ENCODE results near the gene RBM47. TPM values are rescaled to one million over a fixed set of nuclear protein-coding genes. Genes with fewer than 3 reads are reported as not detected.
"Not testable (repeated sequence)": the region's sequence is repeated elsewhere in the genome, so short reads cannot be mapped to it uniquely, and the experiment has no call there.

RBM47 gene
- total RNA-seq, 2 donors from 2014 or later, result 4.4 to 13.7 TPM

DNA sequence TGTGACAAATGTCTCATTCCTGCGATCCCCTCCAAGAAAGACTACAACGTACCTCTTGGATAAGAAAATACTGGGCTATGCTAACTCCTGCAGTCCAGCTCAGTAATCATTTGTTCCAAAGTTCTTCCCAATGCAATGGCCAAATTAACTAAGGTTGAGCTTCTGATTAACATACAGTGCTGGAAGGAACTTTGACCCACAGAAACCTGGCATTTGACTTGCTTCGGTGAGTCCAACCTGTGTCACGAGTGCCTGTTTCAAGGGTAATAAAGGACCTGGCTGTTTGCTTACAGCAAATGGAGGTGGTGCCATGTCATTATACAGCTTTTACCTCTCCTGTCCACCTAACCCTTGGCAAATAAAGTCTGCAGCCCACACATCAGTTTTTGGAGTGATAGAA lies 83.2 kb downstream of the RBM47 start:
- Histone ChIP-seq H3K9me3 (no peaks in the 10 kb centered on the region), H3K4me3 (no peak overlapping the region), H3K36me3 (no peaks in the 10 kb centered on the region), H3K27me3 (no peaks in the 10 kb centered on the region), H3K27ac (no peak overlapping the region), H3K4me1 (no peaks in the 10 kb centered on the region)
- no peak for DNase-seq (ENCODE audit: low spot score)
- TF ChIP-seq, protein P1, sequence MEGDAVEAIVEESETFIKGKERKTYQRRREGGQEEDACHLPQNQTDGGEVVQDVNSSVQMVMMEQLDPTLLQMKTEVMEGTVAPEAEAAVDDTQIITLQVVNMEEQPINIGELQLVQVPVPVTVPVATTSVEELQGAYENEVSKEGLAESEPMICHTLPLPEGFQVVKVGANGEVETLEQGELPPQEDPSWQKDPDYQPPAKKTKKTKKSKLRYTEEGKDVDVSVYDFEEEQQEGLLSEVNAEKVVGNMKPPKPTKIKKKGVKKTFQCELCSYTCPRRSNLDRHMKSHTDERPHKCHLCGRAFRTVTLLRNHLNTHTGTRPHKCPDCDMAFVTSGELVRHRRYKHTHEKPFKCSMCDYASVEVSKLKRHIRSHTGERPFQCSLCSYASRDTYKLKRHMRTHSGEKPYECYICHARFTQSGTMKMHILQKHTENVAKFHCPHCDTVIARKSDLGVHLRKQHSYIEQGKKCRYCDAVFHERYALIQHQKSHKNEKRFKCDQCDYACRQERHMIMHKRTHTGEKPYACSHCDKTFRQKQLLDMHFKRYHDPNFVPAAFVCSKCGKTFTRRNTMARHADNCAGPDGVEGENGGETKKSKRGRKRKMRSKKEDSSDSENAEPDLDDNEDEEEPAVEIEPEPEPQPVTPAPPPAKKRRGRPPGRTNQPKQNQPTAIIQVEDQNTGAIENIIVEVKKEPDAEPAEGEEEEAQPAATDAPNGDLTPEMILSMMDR (IDR thresholded peaks at IDR 0.05), result no peak

DNA sequence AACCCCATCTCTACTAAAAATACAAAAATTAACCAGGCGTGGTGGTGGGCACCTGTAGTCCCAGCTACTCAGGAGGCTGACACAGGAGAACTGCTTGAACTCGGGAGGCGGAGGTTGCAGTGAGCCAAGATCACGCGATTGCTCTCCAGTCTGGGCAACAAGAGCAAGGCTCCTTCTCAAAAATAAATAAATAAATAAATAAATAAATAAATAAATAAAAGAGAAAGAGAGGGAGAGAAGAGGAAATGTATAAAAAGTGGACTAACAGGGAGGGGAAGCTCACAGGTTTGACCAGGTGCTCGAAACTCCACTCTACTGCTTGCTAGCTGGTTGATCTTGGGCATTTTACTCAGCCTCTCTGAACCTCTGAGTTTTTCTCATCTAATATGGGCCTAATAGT lies 84.2 kb downstream of the RBM47 start:
- DNase-seq (ENCODE audit: low spot score); H3K36me3 ChIP-seq; H3K9me3 ChIP-seq; H3K27me3 ChIP-seq; H3K27ac ChIP-seq; H3K4me1 ChIP-seq; H3K4me3 ChIP-seq: not testable (repeated sequence)

DNA sequence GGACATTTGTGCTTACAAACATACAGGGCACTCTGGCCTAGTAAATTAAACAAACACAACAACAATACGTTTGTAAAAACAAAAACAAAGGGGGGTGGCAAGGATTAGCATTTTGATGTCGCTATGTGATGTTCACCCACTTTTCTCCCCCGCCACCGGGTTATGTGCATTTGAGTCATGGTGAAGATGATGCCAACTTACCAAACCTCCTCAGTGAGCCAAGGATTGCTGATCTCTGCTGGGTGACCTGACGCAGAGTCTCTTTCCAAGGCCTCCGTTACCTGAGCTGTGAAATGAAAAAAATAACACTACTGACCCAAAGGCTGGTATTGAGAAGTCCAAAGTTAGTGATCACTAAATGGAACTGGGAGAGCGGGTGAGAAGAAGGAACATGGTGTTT lies 85.4 kb downstream of the RBM47 start:
- no peaks in the 10 kb centered on the region for H3K9me3 ChIP-seq
- no peaks in the 10 kb centered on the region for H3K36me3 ChIP-seq
- no peak overlapping the region for H3K27ac ChIP-seq
- TF ChIP-seq, protein P1 (IDR thresholded peaks at IDR 0.05), result no peak
- H3K4me3 ChIP-seq, result no peak overlapping the region
- no peaks in the 10 kb centered on the region for H3K27me3 ChIP-seq
- no peaks in the 10 kb centered on the region for H3K4me1 ChIP-seq
- DNase-seq (ENCODE audit: low spot score), result no peak

DNA sequence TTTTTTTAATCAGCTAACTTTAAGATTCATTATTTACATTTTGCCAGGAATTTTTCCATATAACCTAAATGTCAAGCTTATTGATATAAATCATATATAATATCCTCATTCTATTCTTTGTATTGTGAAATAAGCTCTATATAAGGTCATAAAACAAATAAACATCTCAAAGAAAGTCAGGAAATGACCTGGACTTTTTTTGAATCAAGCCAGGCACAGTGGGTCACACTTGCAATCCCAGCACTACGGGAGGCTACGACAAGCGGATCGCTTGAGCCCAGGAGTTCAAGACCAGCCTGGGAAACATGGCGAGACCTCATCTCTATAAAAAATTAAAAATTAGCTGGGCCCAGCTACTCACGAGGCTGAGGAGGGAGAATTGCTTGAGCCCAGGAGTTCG lies 88.9 kb downstream of the RBM47 start:
- DNase-seq (ENCODE audit: low spot score), result no peak
- H3K27ac ChIP-seq, result no peak overlapping the region
- TF ChIP-seq, protein P1 (IDR thresholded peaks at IDR 0.05), result no peak
- no peak overlapping the region for H3K4me3 ChIP-seq
- no peaks in the 10 kb centered on the region for H3K9me3 ChIP-seq
- no peaks in the 10 kb centered on the region for H3K4me1 ChIP-seq
- no peaks in the 10 kb centered on the region for H3K36me3 ChIP-seq
- H3K27me3 ChIP-seq, result no peaks in the 10 kb centered on the region

DNA sequence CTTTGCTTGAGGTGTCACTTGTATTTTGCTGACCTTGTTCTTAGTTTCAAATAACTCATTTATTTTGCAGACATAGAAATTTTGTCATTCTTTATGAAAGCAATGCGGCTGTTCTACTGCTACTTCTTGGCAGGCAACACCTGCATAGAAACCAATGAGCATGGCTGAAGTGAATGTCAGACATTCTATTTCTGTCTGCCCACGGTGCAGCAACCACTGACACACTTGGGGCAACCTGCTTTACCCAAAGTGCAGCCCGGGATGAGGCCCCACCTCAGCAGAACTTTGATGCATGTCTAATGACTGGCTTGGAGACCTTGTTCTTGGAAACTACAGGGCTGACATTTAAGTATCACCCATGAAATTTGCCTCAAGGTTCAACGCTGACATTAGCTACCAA lies 93.6 kb downstream of the RBM47 start:
- Histone ChIP-seq H3K27me3 (no peaks in the 10 kb centered on the region), H3K4me3 (no peak overlapping the region), H3K9me3 (no peaks in the 10 kb centered on the region), H3K36me3 (no peaks in the 10 kb centered on the region), H3K27ac (no peak overlapping the region), H3K4me1 (no peaks in the 10 kb centered on the region)
- TF ChIP-seq, protein P1 (IDR thresholded peaks at IDR 0.05), result no peak
- DNase-seq (ENCODE audit: low spot score), result no peak

DNA sequence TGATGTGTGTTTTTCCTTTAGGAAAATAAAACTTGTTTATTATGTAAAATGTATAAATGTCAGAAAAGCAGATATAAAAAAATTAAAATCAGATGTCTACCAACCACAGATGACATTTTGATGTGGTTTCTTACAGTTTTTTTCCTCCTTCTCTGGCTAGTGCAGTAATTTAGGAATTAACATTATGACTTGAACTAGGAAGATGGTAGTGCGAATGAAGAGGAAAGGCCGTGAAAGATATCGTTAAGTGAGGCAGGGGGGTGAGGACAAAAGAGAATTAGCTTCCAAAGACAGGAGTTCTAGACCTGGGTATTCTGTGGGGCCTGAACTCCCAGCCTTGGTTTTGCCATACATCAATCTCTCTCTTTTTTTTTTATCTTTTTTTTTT lies 98.0 kb downstream of the RBM47 start:
- no peaks in the 10 kb centered on the region for H3K36me3 ChIP-seq
- no peak for DNase-seq (ENCODE audit: low spot score)
- TF ChIP-seq, protein P1 (IDR thresholded peaks at IDR 0.05), result no peak

More for the DNA sequence above, 98.0 kb downstream of the RBM47 start:
- H3K9me3 ChIP-seq, result no peaks in the 10 kb centered on the region
- H3K27ac ChIP-seq, result no peak overlapping the region
- no peaks in the 10 kb centered on the region for H3K4me1 ChIP-seq
- no peak overlapping the region for H3K4me3 ChIP-seq
- H3K27me3 ChIP-seq, result no peaks in the 10 kb centered on the region

Data from right atrium auricular region (tissue), 2 donors.